HG03558 (cell line): Measurements from ENCODE around the gene PDE6D.
"Not testable (repeated sequence)": the region's sequence is repeated elsewhere in the genome, so short reads cannot be mapped to it uniquely, and the experiment has no call there.

ENCODE experiments used
- ATAC-seq: cut with Tn5 transposase; IDR thresholded peaks from one replicate; pipeline ENCODE4 v1.9.1; 2021; ENCODE audit warnings: moderate number of reproducible peaks; ENCODE audit not compliant: unreplicated experiment; ENCODE audit errors: extremely low read depth

PDE6D gene

GRCh38 chr2:231780123-231780908 is 766 bp downstream of the PDE6D start:
- no peak for ATAC-seq

DNA sequence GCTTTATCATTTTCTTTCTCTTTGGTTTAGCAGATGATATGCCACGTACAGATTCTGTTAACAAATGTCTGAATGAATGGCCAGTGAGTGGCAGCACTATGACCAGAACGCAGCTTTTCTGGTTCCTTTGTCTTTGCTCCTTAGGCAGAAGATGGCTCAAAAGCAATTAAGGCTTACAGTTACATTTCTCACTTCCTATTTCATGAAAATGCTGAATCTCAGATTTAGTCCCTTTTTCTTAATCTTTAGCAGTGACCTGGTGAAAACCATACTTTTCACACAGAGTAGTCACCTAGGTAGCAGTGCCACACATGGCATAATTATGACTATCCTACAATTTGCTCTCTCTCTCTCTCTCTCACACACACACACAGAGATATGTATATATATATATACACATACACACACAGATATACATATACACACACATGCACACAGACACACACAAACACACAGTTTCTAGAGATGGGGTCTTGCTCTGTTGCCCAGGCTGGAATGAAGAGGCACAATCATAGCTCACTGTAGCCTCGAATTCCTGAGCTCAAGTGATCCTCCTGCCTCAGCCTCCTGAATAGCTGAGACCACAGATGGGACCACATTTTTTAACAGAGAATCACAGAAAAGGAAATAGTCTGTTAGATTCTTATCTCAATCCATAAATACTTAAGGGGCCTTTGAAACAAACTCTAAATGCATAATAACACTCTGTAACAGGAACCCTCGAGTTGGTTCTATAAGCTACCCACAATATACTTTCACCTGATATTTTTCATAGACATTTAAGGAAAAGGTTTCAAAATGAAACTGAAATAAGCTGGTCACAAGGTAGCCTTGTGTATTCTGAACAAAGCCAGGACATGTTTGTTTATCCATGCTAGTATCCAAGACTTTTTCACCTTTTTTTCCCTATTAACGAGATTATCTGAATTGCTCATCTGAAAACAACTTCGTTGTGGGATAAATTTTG is 11.6 kb downstream of the PDE6D start:
- no peak for ATAC-seq

- ATAC-seq = no peak
These were observed 15.6 kb downstream of the PDE6D start for GRCh38 chr2:231765496-231765929.

- no peak for ATAC-seq
These were observed 16.3 kb downstream of the PDE6D start for GRCh38 chr2:231764760-231765159.

DNA sequence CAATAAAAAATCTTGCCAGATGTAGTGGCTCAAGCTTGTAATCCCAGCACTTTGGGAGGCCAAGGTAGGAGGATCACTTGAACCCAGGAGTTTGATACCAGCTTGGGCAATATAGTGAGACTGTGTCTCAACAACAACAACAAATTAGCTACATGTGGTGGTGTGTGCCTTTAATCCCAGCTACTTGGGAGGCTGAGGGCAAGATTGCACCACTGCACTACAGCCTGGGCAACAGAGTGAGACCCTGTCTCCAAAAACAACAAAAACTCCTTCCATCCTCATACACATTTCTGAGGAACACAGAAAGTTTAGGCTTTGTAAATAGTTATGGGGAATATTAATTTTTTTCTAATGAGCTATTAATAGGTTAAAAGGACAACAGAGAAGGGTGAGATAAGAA is 17.0 kb downstream of the PDE6D start:
- no peak for ATAC-seq

DNA sequence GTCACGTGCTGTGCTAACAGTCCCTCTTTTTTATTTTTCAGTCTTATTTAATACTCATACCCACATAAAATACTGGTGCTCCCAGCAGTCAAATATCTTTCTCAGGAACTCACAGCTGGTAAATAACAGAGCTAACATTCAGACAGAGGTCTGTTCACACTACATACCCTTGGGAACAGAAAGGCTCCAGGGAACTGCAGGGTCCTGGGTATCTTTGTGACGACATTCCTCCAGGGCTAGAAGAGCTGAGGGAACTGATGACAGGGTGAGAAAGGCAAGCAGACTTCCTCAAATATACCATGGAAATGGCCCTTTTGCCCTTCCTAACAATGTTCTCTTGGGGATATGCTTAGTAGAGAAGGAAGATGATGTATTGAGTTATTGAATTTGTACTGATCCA is 19.3 kb downstream of the PDE6D start:
- no peak for ATAC-seq

DNA sequence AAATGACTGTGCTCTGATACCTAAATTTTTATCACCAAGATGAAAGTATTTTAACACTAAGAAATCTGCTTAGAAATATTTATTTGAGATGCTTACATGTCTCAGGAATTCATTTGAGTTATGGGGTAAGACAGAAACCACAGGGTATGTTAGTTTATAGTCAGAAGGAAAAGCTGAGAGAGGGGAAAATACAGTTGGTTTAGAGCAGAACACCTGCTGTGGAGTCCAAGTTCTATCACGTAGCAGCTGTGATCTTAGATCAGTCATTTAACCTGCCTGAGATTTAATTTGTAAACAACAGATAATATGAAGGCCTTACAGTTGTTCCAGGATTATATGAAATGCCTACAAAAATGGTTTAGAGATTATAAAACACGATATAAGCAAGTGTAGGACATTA is 29.0 kb downstream of the PDE6D start:
- no peak for ATAC-seq

- no peak for ATAC-seq
These were observed 29.9 kb downstream of the PDE6D start for GRCh38 chr2:231751042-231751815.

GRCh38 chr2:231749016-231749415 is 32.1 kb downstream of the PDE6D start:
- ATAC-seq = not testable (repeated sequence)

- ATAC-seq = not testable (repeated sequence)
These were observed 32.8 kb downstream of the PDE6D start for GRCh38 chr2:231748153-231748896.

GRCh38 chr2:231745303-231746038 is 35.6 kb downstream of the PDE6D start:
- no peak for ATAC-seq

GRCh38 chr2:231743376-231744116 is 37.5 kb downstream of the PDE6D start:
- ATAC-seq = no peak

- ATAC-seq = no peak
These were observed 43.3 kb downstream of the PDE6D start for GRCh38 chr2:231737761-231738160.

DNA sequence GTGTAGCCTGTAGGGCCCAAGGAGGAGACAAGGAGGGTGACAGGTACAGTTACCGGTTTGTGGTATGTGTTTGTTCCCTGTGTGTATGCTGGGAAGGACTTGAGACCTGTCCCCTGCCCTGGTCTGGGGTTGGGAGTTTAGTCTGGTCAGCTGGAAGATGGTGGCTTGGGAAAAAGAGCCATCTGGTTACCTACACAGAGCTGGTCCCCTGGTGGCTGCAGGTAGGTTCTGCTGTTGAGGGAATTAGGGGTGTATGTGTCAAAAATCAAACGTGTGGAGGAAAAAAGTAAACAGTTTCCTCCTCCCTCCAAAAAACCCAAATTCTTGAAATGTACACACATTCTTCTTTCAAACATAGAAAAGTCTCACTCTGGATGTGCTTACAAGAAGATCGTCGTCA is 48.5 kb downstream of the PDE6D start:
- no peak for ATAC-seq

DNA sequence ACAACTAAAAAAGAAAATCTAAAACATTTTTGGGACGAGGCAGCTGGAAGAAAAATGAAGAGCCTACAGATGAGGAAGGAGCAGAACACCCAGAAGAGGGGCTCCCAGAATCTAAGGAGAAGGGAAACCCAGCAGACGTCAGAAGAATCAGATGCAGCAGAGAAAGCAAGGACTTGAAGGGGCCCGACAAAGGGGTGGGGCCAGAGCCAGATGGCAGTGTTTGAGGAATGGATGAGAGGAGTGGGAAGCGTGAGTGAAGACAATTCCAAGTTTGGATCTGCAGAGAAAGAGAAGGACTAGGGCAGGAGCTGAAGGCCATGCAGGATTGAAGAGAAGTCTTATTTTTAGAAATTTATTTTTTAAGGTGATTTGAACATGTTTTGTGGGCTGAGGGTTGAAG is 53.5 kb downstream of the PDE6D start:
- ATAC-seq = no peak

- ATAC-seq = no peak
These were observed 54.8 kb downstream of the PDE6D start for GRCh38 chr2:231726276-231726675.

GRCh38 chr2:231725476-231725875 is 55.6 kb downstream of the PDE6D start:
- ATAC-seq = no peak

DNA sequence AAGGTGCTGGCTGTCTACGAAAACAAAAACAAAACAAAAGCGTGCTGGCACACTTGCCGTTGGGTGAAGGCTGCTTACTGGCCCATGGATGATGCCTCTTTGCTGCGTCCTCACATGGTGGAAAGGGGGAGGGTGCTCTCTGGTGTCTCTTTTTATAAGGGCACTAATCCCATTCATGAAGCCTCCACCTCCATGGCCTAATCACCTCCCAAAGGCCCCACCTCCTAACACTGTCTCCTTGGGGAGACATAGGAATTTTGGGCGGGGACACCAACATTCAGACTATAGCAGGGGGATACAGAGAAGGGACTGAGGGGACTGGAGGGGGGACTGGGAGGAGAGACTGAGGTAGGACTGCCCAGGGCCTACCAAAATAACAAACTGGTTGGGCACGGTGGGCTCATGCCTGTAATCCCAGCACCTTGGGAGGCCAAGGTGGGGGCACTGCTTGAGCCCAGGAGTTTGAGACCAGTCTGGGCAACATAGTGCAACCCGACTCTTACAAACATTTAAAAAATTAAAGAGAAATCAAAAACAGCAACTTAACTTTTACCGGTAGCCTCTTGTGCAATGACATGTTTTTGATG is 58.3 kb downstream of the PDE6D start:
- no peak for ATAC-seq
